Stomach (tissue), 9 donors: Measurements from ENCODE around the gene COBL. TPM values are rescaled to one million over a fixed set of nuclear protein-coding genes. Genes with fewer than 3 reads are reported as not detected.

Experiments
- DNase-seq, 2 donors: peaks; one replicate each; pipeline versions ENCODE4 v3.0.0 to v3.0.0-alpha.2; 2013 to 2019
- H3K27ac ChIP-seq, 5 donors: fragments of 200-600 bp in 4 of 5; sonication (generic) in 4 of 5; one replicate each; pipeline ENCODE4 v1.5.1; 2013 to 2019; ENCODE audit warnings: mild to moderate bottlenecking in 1 of 5, moderate library complexity in 1 of 5
- H3K27me3 ChIP-seq, 3 donors: fragments of 200-600 bp; sonication (generic); one replicate each; pipeline ENCODE4 v1.5.1; 2017 to 2019; ENCODE audit warnings: mixed run types in 1 of 3
- H3K36me3 ChIP-seq, 4 donors: fragments of 200-600 bp; sonication (generic); 1 replicate in 3 of 4; 2 replicates in 1 of 4; pipeline ENCODE4 v1.5.1; 2016 to 2019
- H3K4me1 ChIP-seq, 4 donors: fragments of 200-600 bp; sonication (generic); one replicate each; pipeline ENCODE4 v1.5.1; 2016 to 2019
- H3K4me3 ChIP-seq, 4 donors: fragments of 200-600 bp; sonication (generic) in 3 of 4; one replicate each; pipeline ENCODE4 v1.5.1; 2016 to 2019; ENCODE audit warnings: mild to moderate bottlenecking in 1 of 4
- H3K9me3 ChIP-seq, 4 donors: fragments of 200-600 bp; sonication (generic); one replicate each; pipeline ENCODE4 v1.5.1; 2016 to 2019
- CTCF ChIP-seq, 7 experiments: fragments of 450-650 bp in 4 of 7; fragments of 200-600 bp in 3 of 7; sonication (generic) in 3 of 7; IDR thresholded peaks; one replicate each; pipeline ENCODE4 v1.5.1; 2016 to 2019; ENCODE audit warnings: antibody characterized with exemption in 7 of 7, control low read depth in 2 of 7, mild to moderate bottlenecking in 1 of 7
- EP300 ChIP-seq: sonication (generic); formaldehyde crosslinking; IDR thresholded peaks from one replicate; pipeline ENCODE4 v1.6.1; 2017; ENCODE audit warnings: antibody characterized with exemption
- POLR2A ChIP-seq, 4 donors: fragments of 450-650 bp; IDR thresholded peaks; one replicate each; pipeline ENCODE4 v1.6.1; 2016; ENCODE audit warnings: antibody characterized with exemption in 4 of 4, control low read depth in 2 of 4, mild to moderate bottlenecking in 1 of 4, moderate library complexity in 1 of 4
- POLR2AphosphoS5 ChIP-seq, 3 donors: sonication (generic); formaldehyde crosslinking; IDR thresholded peaks; one replicate each; pipeline ENCODE4 v1.6.1; 2016; ENCODE audit warnings: antibody characterized with exemption in 3 of 3
- WGBS, 5 donors: extraction: QIAGEN DNeasy Blood & Tissue Kit in 3 of 5; methylation state at CpG; one replicate each; pipeline versions ENCODE4 v1.1.5 to v1.1.7; 2013 to 2018; 5-methylcytosine and 5-hydroxymethylcytosine counted together
- intact Hi-C: fragments of 100-400 bp; cut with DNase I; formaldehyde crosslinking; loops from one replicate; pipeline ENCODE4 v1.15.1; 2023; ENCODE audit warnings: low total_unique reads
- polyA plus RNA-seq, 3 donors: library from polyadenylated mRNA; stranded (reverse); fragments of 200-250 nt; gene quantifications; one replicate each; pipeline ENCODE4 v1.2.3, GENCODE V29; 2013
- total RNA-seq, 5 donors: library from RNA; depleted of rRNA; stranded (reverse); fragments of >200 nt; gene quantifications; one replicate each; pipeline versions ENCODE4 v1.1.0 to v1.2.3, GENCODE V29; 2014 to 2016
- donor health status: healthy with polysubstance abuse.
- donor health status: Bipolar disorder and iron deficiency.
- donor health status: healthy.

COBL gene
- total and polyA plus RNA-seq, 8 donors = 4.9 to 79.9 (median 16.0) TPM

DNA sequence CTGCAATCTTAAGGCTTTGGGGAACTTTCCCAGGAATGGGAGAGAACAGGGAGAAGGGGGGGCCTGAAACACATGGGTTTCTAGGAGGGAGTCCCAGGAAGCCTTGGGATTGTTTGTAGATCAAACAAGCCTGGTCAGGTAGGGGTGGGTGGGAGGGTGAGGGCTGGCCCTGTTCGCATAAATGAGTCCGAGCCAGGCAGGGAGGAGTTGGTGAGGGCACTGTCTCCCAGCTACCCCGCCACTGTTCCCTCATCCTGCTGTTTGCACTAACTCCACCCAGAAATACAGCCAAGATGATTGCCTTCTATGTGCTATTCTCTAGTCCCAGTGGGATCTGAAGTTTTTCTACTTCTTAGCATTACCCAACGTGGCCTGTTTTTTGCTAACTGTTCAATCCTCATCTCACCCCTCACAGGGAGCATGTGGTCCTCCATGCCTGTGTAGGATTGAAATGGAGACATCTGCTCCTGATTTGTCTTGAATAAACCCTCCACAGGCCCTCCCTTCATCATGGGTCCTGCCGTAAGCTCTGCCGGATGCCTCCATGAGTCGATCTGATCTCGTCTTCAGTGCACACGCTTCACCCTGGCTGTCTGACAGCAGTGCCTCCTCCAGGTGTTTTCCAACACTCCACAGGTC, 257.0 kb downstream of the COBL start:
- Histone ChIP-seq H3K9me3 (no peaks in the 10 kb centered on the region), H3K4me1 (peaks cover 0 to 4% (median 0%) of the 10 kb centered on the region in 4 donors), H3K36me3 (no peaks in the 10 kb centered on the region), H3K4me3 (no peak overlapping the region), H3K27me3 (no peaks in the 10 kb centered on the region), H3K27ac (no peak overlapping the region)
- 74 to 91% (median 81%) methylated on average over 9 of the region's 9 CpGs for WGBS, 5 donors
- DNase-seq = peak in 1 of 2 donors; percentile 31
- TF ChIP-seq CTCF (IDR thresholded peaks at IDR 0.05) (no peak), EP300 (no peak), POLR2AphosphoS5 (IDR thresholded peaks at IDR 0.05) (no peak)
- intact Hi-C loops = loop anchor here (10.0 kb wide), 1 partner anchor 275 kb away; the partner anchor contains the start of gene GRB10

DNA sequence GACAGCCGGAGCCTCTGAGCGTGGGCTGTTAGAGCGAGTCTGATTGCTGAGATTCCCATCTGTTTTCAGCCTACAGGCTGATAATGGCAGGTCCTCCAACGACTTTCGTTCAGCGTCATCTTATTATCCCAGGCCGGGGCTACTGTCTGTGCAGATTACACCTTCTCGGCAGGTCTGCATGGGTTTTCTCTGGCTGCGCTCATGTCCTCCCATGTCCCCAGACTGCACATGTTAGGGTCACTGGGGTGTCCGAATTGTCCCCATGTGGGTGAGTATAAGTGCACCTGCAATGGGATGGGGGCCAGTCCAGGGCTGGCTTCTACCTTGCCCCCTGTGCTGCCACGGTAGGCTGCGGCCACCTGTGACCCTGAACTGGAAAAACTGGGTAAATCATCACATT, 257.8 kb downstream of the COBL start:
- no peak for DNase-seq
- 93 to 97% (median 96%) methylated on average over 6 to 12 of the region's 12 CpGs for WGBS, 5 donors
- TF ChIP-seq CTCF (IDR thresholded peaks at IDR 0.05) (no peak), POLR2A (IDR thresholded peaks at IDR 0.05) (no peak), POLR2AphosphoS5 (IDR thresholded peaks at IDR 0.05) (no peak), EP300 (no peak)
- Histone ChIP-seq H3K36me3 (no peaks in the 10 kb centered on the region), H3K4me1 (peaks cover 0 to 4% (median 0%) of the 10 kb centered on the region in 4 donors), H3K4me3 (no peak overlapping the region), H3K27ac (no peak overlapping the region), H3K9me3 (no peaks in the 10 kb centered on the region), H3K27me3 (no peaks in the 10 kb centered on the region)
- intact Hi-C loops = loop anchor here (10.0 kb wide), 1 partner anchor 274 kb away; the partner anchor contains the start of gene GRB10

DNA sequence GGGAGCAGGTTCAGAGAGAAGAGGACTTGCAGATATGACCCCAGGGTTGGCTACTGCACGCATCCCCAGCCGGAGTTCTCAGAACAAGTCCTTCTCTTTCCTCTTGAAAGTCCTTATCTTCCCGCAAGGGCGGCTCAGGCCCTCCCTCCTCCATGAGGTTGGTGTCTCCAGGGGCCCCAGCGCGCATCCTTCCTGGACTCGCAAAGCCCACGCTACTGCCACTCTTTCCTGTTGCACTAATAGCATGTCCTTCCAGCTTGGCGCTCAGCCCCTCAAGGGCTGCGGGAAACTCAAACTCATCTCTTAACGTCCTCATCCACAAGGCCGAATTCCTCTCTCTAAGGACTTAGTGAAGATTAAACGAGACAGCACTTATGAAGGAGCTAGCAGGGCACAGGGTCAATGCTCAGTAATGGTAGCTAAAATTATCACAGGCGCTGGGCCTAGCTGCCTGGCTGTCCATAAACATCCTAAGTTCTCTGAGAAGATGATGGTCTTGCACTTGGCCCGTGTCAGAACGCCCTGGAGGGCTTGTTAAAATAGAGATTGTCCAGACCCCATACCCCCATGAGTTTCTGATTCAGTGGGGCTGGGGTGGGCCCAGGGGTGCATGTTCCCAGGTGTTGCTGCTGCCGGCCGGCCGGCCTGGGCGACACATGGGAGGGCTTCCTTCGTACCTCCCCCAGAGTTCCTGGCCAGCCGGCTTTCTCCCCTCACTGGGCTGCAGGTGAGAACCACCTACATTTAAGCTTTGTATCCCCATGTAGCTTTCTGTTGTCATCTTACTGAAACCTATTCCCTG, 261.4 kb downstream of the COBL start:
- 74 to 93% (median 87%) methylated on average over 18 to 22 of the region's 22 CpGs for WGBS, 5 donors
- no peak overlapping the region for H3K4me3 ChIP-seq
- TF ChIP-seq POLR2A (IDR thresholded peaks at IDR 0.05) (no peak), EP300 (no peak), POLR2AphosphoS5 (IDR thresholded peaks at IDR 0.05) (no peak)
- H3K36me3 ChIP-seq = no peaks in the 10 kb centered on the region
- intact Hi-C loops = loop anchor here (10.0 kb wide), 1 partner anchor 270 kb away; the partner anchor contains the start of gene GRB10
- no peak for DNase-seq
- H3K9me3 ChIP-seq = no peaks in the 10 kb centered on the region
- H3K4me1 ChIP-seq = peaks cover 0 to 4% (median 0%) of the 10 kb centered on the region in 4 donors
- H3K27me3 ChIP-seq = no peaks in the 10 kb centered on the region
- no peak overlapping the region for H3K27ac ChIP-seq

DNA sequence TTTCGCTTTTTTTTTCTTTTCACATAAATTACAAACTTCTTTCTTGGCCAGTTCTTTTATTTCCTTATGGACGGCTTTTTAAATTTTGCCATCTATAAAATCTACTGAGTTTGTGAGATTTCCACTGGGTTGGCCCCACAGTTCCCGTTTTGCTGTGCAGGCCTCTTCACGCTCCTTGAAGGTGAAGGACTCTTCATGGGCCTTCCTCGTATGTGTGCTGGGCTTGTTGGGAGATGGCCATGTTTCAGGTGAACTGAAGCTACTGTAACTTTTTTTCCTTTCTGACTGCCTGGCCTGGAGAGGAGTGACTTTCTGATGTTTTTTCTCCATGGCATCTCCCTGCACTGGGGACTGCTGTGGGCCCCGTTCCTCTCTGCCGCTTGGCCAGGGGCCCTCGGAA, 262.4 kb downstream of the COBL start:
- intact Hi-C loops = loop anchor here (10.0 kb wide), 1 partner anchor 269 kb away; the partner anchor contains the start of gene GRB10
- H3K36me3 ChIP-seq = no peaks in the 10 kb centered on the region
- H3K9me3 ChIP-seq = no peaks in the 10 kb centered on the region
- H3K4me1 ChIP-seq = no peaks in the 10 kb centered on the region
- no peak overlapping the region for H3K4me3 ChIP-seq
- no peaks in the 10 kb centered on the region for H3K27me3 ChIP-seq
- TF ChIP-seq POLR2AphosphoS5 (IDR thresholded peaks at IDR 0.05) (no peak), EP300 (no peak), POLR2A (IDR thresholded peaks at IDR 0.05) (no peak), CTCF (IDR thresholded peaks at IDR 0.05) (no peak)
- DNase-seq = no peak
- no peak overlapping the region for H3K27ac ChIP-seq
- 86 to 96% (median 92%) methylated on average over 8 of the region's 8 CpGs for WGBS, 5 donors
